HG03521 (cell line): Measurements from ENCODE around the gene DSCAML1.

Source experiments
- ATAC-seq: cut with Tn5 transposase; IDR thresholded peaks from one replicate; pipeline ENCODE4 v1.9.1; 2021; ENCODE audit warnings: mild to moderate bottlenecking, moderate library complexity; ENCODE audit not compliant: unreplicated experiment

The DSCAML1 gene

DNA sequence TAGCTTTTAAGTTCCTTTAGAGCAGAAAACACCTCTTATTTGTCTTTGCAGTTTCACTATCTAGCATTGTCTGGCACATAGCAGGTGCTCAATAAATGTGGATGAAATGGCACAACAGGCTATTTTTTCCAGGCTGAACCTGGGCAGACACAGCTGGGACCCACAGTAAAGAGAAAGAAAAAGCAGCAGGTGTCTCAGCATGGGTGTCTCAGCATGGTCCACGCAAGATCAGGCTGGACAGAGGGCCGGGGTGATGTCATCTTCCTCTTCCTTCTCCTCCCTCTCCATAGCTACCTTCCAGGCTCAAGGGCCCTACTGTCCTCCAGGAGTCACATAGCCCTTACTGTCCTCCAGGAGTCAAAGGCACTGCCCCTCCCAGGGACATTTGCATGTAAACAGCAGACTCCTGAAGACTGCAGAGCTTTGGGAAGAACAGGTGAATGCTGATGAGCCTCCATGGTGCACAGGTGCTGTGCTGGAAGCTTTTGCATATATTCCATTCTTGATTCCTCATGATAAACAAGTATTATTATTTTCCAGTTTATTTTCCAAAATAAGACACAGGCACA is 65.2 kb downstream of the DSCAML1 start:
- no peak for ATAC-seq

GRCh38 chr11:117730208-117730800 is 66.7 kb downstream of the DSCAML1 start:
- no peak for ATAC-seq

GRCh38 chr11:117725048-117725734 is 71.8 kb downstream of the DSCAML1 start:
- no peak for ATAC-seq

GRCh38 chr11:117724621-117725020 is 72.4 kb downstream of the DSCAML1 start:
- ATAC-seq = no peak

DNA sequence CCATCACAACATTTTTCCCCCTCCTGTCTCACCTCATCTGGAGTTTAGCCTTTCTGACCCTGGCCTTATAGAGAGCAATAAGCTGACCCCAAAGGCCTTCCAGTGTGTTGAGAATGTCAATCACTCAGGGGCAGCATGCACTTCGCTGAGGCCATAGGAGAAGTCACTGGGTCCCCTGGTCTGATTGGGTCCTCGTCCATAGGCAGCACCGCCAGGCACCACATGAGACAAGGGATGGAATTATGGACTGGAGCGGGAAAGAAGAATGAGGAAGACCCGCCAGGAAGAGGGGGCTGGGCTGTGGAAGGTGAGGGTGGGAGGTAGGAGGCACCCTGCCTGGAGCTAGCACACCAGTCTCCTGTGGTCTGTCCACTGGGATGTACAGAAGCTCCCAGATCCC is 72.9 kb downstream of the DSCAML1 start:
- no peak for ATAC-seq

- no peak for ATAC-seq
Observed at GRCh38 chr11:117723277-117724024, 73.6 kb downstream of the DSCAML1 start.

- no peak for ATAC-seq
Observed at GRCh38 chr11:117722082-117722481, 74.9 kb downstream of the DSCAML1 start.

DNA sequence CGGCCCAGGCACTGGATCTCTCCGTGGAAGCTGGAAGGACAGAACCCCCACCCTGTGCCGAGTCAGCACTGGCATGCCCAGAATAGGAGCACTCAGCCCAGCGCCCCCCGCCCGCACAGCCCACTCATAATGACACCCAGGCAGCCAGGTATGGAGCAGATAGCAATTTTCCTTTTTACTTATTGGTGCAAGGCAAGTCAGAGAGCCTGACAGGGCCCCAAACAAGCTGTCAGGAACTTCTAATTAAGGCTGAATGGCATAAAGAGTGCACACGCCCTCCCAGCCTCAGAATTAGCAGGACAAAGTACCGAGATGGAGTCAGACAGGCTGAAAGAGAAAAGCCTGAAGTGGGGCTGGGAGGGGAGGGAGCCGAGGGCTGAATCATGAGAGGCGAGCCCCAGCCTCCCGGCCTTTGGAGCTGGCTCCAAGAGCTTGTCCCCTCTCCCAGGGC is 76.9 kb downstream of the DSCAML1 start:
- ATAC-seq = no peak

GRCh38 chr11:117719480-117719879 is 77.5 kb downstream of the DSCAML1 start:
- no peak for ATAC-seq

GRCh38 chr11:117717485-117718314 is 79.3 kb downstream of the DSCAML1 start:
- no peak for ATAC-seq

- no peak for ATAC-seq
Observed at GRCh38 chr11:117716521-117717440, 80.2 kb downstream of the DSCAML1 start.

GRCh38 chr11:117715801-117716200 is 81.2 kb downstream of the DSCAML1 start:
- no peak for ATAC-seq

- ATAC-seq = no peak
Observed at GRCh38 chr11:117713538-117713991, 83.5 kb downstream of the DSCAML1 start.

GRCh38 chr11:117712530-117712929 is 84.5 kb downstream of the DSCAML1 start:
- ATAC-seq = no peak

- no peak for ATAC-seq
Observed at GRCh38 chr11:117711331-117711730, 85.7 kb downstream of the DSCAML1 start.

DNA sequence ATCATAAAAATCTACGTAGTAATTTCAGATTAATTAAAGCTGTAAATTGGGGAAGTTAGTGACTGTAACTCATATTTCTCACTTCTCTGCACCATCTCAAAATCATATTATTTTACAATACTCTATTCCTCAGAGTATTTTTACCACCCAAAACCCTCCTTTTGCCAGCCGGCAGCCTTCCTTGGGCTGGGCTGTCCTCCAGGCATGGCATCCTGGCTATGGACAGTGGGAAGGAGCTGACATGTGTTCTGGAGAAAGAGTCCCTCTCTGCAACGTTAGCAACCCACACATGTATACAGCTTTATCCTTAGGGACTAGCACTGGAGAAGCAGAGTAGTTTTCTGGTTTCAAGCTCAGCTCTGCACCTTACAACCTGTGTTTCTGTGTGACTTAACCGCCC is 86.8 kb downstream of the DSCAML1 start:
- ATAC-seq = no peak

DNA sequence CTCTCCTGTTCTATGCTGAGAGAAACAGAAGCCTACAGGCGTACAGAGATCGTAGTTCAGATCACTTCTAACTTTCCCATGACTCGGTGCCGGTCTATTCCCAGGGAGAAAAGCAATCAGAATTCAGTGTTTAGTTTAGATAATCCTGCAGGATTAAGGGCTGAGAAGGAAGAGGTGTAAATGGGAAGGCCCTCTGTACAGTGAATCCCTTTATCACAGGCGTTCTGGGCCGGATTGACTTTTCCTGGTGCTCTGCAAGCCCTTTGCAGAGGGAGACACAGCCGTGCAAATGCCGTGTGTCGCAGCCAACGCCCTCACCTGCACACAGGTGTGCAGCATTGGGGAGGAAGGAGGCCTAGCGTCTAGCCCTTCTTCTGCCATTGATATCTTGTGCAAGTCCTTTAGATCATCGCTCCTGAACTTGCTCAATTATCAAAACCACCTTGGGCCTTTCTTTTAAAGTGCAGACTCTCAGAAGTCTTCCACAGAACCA is 90.6 kb downstream of the DSCAML1 start:
- no peak for ATAC-seq

GRCh38 chr11:117705866-117706265 is 91.2 kb downstream of the DSCAML1 start:
- ATAC-seq = no peak

GRCh38 chr11:117704395-117705100 is 92.5 kb downstream of the DSCAML1 start:
- ATAC-seq = no peak
